ENCODE results near the gene ARHGEF35.
"Not testable (repeated sequence)": the region's sequence is repeated elsewhere in the genome, so short reads cannot be mapped to it uniquely, and the experiment has no call there.

The ARHGEF35 gene

GRCh38 chr7:144195212-144195872 lies at the start of gene ARHGEF35:
TSS of gene ARHGEF35 (minus strand) at chr7:144195833. CDS start at chr7:144188383, 7,450 bp downstream.
- not testable (repeated sequence) for FAIRE-seq

DNA sequence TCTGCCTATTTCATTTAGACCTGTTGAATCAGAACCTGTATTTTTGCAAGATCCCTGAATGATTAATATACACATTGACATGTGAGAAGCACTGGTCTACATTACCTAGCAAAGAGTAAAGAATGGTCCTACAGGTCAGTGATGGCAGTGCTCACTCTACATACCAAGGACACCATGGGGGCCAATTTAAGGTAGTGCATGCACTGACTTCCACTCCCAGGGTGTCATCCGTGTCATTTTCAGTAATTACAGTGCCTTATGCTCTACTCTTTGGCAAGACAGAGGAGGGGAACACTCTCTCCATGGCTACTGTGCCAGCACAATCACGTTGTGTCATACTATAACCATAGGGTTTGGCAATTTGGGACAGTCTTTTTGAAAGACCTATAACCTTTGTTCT lies 49.7 kb upstream of the ARHGEF35 start:
- not testable (repeated sequence) for FAIRE-seq

- not testable (repeated sequence) for FAIRE-seq
Measured at GRCh38 chr7:144239365-144239764, 43.7 kb upstream of the ARHGEF35 start, which contains the start of gene OR2A42. TSS of gene OR2A42 (minus strand) at chr7:144239605. CDS start at chr7:144232843, 6,762 bp downstream.

DNA sequence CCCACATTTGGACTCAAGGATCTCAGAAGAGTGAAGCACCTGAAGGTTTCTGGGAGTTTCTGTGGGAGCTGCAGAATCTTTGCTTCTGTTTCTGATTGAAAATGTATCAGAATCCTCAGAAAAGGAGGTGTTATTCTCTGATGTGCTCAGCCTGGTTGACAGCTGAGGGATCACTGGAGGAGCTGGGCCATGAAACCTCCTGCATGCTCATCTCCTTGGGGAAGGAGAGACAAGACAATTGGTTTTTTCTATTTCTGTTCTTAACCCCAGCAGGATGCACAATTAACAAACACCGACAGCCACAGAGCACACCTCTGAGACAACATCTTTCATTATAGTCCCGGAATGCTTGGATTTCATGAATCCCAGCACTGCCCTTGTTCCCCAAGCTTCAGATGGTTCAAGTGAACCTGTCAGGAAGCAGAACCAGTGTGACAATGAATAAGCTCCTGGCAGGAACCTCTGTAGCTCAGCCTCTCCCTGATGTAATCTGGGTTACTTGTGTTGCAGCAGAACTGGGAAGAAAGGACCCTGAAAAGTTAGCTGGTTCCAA lies 43.0 kb upstream of the ARHGEF35 start:
- not testable (repeated sequence) for FAIRE-seq

DNA sequence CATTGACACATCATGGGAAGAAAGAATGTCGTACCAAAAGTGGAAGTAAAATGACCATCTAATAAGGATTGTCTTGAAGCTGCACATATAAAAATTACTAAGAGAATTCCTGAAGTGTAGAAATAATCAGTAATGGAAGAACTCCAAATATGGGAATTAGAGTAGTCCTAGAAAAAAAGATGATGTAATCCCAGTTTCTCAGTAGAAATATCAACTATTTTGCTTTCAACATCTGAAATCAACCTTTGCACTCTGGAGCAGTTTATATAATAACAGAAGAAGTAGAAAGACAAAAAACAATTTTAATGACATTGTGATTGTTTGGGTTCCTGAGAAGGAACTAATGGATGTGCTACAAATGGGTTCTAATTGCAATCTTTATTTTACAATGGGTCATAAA lies 37.4 kb upstream of the ARHGEF35 start:
- not testable (repeated sequence) for FAIRE-seq

DNA sequence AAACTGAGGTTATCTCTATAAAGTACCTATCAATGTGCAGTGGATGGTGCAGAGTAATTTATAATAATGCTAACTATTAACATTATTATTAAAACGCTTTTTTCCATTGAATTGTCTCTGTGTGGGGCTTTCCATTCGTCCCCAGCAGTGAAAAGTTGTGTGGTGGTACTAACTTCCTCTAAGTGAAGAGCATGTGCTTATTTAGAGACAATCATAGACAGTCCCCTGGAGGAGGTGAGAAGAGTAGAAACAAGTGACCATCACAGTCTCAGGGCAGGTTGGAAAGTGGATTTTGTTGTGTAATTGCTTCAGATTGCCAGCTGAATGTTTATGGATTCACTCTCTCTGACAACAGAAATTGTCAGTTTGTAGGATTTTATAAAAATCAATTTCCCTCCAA lies 35.4 kb upstream of the ARHGEF35 start:
- FAIRE-seq = not testable (repeated sequence)

DNA sequence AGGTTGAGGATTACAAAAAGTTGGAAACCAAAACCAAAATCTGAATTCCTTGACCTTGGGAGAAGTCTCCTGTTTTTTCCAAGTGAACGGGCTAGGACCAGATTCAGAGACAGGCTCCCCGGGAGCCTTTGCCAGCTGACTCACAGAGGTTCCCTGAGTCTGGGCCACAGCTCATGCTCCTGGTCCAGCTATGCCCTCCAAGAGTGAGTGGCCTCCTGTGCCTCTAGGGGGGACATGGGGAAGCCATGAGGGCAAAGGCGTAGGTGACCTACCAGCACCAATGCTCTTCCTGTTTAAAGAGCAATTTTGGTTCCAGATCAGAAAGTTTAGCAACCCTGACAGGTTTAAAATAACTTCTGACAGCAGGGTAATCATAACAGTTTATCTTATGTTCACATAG lies 33.2 kb upstream of the ARHGEF35 start:
- not testable (repeated sequence) for FAIRE-seq

DNA sequence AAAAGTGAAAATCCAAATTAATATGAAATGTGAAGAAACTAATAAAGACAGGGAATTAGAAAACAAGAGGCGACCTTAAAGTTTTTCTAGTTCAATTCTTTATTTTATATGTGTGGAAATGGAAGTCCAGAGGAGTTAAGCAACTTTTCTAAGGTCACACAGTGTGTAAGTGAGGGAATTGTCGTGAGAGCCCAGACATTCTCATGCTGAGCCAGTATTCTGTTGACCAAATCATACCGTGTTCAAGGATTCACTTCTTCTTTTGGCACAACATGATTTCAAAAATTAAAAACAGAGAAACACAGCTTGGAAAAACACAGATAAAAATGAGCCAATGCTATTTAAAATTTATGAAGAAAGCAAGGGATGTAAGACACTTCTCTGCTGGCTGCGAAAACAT lies 31.2 kb upstream of the ARHGEF35 start:
- FAIRE-seq = not testable (repeated sequence)

DNA sequence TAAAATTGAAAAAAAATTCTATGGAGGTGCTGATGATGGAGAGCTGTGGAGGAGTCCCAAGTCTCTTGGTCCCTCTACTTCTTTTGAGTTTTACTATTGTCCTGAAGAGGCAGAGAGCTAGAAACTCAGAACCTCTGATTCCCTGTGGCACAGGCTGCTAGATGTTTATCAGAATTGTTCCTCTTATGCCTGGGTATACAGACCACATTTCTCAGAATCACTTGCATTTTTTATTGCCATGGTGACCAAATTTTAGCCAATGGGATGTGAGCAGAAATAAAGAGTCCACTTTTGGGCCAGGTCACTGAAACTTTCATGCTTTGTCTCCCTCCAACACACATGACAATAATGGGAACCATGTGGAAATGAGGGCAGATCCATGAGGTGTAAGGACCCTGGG lies 28.0 kb upstream of the ARHGEF35 start:
- not testable (repeated sequence) for FAIRE-seq

- not testable (repeated sequence) for FAIRE-seq
Measured at GRCh38 chr7:144220531-144220930, 24.9 kb upstream of the ARHGEF35 start.

DNA sequence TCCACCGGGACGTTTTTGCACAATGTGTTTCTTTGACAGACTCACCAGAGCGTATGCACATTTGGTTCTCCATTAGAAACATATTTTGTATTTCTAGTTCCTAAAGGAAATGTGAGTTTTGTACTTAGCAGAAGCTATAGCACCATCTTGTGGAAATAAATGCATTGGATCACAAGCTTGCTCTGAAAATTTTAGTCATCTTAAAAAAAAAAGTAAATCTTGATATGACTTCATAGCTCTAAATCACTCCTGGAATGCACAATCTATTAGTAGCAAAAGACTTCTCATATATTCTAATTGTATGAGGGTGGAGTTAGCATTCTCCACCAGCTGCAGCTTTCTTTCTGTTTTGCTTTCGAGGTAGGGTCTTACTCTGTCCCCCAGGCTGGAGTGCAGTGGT lies 23.5 kb upstream of the ARHGEF35 start:
- peak; percentile 30 for FAIRE-seq

DNA sequence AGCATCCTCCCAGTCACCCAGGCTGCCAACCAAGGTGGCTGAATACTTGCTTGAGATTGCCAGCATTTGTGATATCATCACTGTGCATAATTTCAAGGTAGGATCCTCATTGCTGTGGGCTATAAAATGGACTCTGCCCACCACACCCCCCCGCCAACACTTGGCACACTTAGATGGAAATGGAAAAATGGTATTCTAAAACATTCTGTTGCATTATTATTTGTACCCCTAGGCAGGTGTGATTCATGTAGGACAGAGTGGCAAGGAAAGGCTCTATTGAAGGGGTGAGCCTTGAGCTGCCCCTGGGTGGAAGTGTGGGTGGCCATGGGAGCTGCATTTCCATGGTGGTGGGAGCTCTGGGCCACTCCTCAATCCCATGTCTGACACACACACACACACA lies 22.9 kb upstream of the ARHGEF35 start:
- not testable (repeated sequence) for FAIRE-seq

DNA sequence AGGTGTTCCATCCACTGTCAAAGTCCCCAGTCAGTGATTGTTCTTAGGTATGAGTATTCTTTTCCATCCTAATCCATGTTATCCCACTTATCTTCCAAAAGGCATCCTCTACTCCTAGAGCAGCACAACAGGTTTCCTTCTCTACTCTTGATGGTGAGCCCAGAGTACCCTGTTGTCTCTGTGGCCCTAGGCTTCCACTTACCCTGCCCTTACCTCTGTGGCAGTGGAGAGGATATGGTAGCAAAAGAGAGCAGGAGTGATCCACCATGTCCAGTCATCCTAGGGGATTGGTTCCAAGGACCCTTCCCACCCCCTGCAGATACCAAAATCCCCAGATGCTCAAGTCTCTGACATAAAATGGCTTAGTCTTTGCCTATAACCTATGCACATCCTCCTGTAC lies 21.6 kb upstream of the ARHGEF35 start:
- not testable (repeated sequence) for FAIRE-seq

GRCh38 chr7:144205306-144205705 lies 9.7 kb upstream of the ARHGEF35 start:
- FAIRE-seq = not testable (repeated sequence)

DNA sequence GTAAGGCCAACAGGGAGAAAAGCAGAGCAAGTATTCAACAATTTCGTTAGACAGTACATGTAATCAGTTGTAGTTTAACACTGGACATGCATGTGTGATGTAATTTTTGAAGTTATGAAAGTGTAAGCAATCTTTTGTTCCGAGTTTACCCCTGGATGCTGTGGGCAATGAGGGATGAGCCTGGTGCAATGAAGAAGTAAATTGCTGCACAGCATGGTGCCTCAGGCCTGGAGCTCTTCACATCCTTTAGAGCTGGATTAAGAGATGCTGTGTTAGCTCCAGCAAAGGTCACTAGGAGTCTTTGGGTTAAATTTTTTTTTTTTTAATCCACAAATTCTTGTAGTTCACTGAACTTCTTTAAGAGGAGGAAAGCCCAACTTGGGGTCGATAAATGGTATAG lies 7.5 kb upstream of the ARHGEF35 start:
- FAIRE-seq = not testable (repeated sequence)

GRCh38 chr7:144201978-144202377 lies 6.3 kb upstream of the ARHGEF35 start:
- FAIRE-seq = not testable (repeated sequence)

DNA sequence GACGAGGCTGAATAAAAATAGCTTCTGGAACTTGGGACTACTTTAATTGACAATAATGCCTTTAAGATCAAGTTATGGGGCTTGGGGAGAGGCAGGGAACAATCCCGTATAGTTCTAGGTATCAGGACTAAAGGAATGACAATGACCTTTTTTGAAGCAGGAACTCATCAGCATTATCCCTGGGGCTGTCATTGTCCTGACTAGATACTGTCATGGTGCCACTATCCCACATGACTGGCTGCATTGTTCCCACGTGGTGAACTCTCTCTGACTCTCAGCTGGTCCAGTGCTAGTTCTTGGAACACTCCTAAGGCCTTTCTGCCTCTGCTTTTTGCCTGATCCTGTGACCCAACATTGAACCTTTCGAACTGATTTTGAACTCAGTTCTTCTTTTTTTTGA lies 3.3 kb upstream of the ARHGEF35 start:
- FAIRE-seq = not testable (repeated sequence)

DNA sequence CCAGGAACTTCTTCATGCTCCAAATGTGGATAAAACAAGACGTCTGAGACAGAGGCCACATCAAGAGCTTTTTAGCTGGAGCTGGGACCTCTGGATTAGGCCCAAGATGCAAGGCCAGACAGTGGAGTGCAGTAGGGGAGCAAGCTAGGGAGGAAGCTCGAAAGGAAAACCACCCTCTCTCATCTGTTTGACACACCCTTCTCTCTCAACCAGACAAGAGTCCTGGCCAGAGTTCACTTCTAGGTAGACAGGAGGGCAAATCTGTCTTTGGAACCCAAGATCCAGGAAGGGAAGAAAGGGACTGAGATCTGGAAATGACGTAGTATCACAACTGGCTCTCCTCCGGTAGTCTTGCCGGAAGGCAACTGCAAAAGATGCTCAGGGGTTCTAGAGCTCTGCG lies 1.2 kb downstream of the ARHGEF35 start:
- not testable (repeated sequence) for FAIRE-seq

GRCh38 chr7:144193782-144194181 lies 1.9 kb downstream of the ARHGEF35 start:
- FAIRE-seq = not testable (repeated sequence)

- FAIRE-seq = not testable (repeated sequence)
Measured at GRCh38 chr7:144188578-144189171, 7.0 kb downstream of the ARHGEF35 start.

- not testable (repeated sequence) for FAIRE-seq
Measured at GRCh38 chr7:144187848-144188247, 7.8 kb downstream of the ARHGEF35 start.

- FAIRE-seq = not testable (repeated sequence)
Measured at GRCh38 chr7:144183166-144183565, 12.5 kb downstream of the ARHGEF35 start, which contains the start of gene CTAGE4. TSS of gene CTAGE4 (plus strand) at chr7:144183466. CDS start at chr7:144183504, 38 bp downstream.

- FAIRE-seq = not testable (repeated sequence)
Measured at GRCh38 chr7:144179165-144179479, 16.5 kb downstream of the ARHGEF35 start.

Data from A204.1 (cell line).